HG03520 (cell line): ENCODE data around the gene CNTNAP5.

ENCODE experiments used
- ATAC-seq: cut with Tn5 transposase; IDR thresholded peaks from one replicate; pipeline ENCODE4 v1.9.1; 2021; ENCODE audit warnings: mild to moderate bottlenecking, moderate library complexity; ENCODE audit not compliant: unreplicated experiment

Gene CNTNAP5

GRCh38 chr2:124663645-124663997, 638.5 kb downstream of the CNTNAP5 start:
- no peak for ATAC-seq

- no peak for ATAC-seq
Measured at GRCh38 chr2:124664363-124664762, 639.3 kb downstream of the CNTNAP5 start.

GRCh38 chr2:124666976-124667375, 641.9 kb downstream of the CNTNAP5 start:
- ATAC-seq, result no peak

GRCh38 chr2:124668161-124668560, 643.1 kb downstream of the CNTNAP5 start:
- ATAC-seq, result no peak

- no peak for ATAC-seq
Measured at GRCh38 chr2:124670187-124670586, 645.1 kb downstream of the CNTNAP5 start.

- no peak for ATAC-seq
Measured at GRCh38 chr2:124678043-124678442, 653.0 kb downstream of the CNTNAP5 start.

- no peak for ATAC-seq
Measured at GRCh38 chr2:124683536-124684428, 658.7 kb downstream of the CNTNAP5 start.

GRCh38 chr2:124689348-124689747, 664.3 kb downstream of the CNTNAP5 start:
- no peak for ATAC-seq

- no peak for ATAC-seq
Measured at GRCh38 chr2:124692216-124692615, 667.1 kb downstream of the CNTNAP5 start.

GRCh38 chr2:124692707-124693106, 667.6 kb downstream of the CNTNAP5 start:
- no peak for ATAC-seq

- ATAC-seq, result no peak
Measured at GRCh38 chr2:124693156-124693555, 668.1 kb downstream of the CNTNAP5 start.

- ATAC-seq, result no peak
Measured at GRCh38 chr2:124698979-124699565, 674.0 kb downstream of the CNTNAP5 start.

- no peak for ATAC-seq
Measured at GRCh38 chr2:124702777-124703176, 677.7 kb downstream of the CNTNAP5 start.

- ATAC-seq, result no peak
Measured at GRCh38 chr2:124704071-124704925, 679.2 kb downstream of the CNTNAP5 start.

- ATAC-seq, result no peak
Measured at GRCh38 chr2:124708661-124709060, 683.6 kb downstream of the CNTNAP5 start.

- ATAC-seq, result no peak
Measured at GRCh38 chr2:124713969-124714368, 688.9 kb downstream of the CNTNAP5 start.

- ATAC-seq, result no peak
Measured at GRCh38 chr2:124725187-124725586, 700.1 kb downstream of the CNTNAP5 start.

- ATAC-seq, result no peak
Measured at GRCh38 chr2:124740636-124741035, 715.5 kb downstream of the CNTNAP5 start.

- ATAC-seq, result no peak
Measured at GRCh38 chr2:124753842-124754241, 728.8 kb downstream of the CNTNAP5 start.

- no peak for ATAC-seq
Measured at GRCh38 chr2:124755386-124755785, 730.3 kb downstream of the CNTNAP5 start.

- ATAC-seq, result no peak
Measured at GRCh38 chr2:124756048-124756447, 731.0 kb downstream of the CNTNAP5 start.
